ENCODE data around the gene PIK3R5.

- no peak for TF ChIP-seq CTCF (IDR thresholded peaks at IDR 0.05)
- TF ChIP-seq POLR2A (IDR thresholded peaks at IDR 0.05), result no peak
Measured at GRCh38 chr17:8918807-8919465, 46.6 kb downstream of the PIK3R5 start.
